D341Med (cell line): ENCODE results near the gene TSFM.

Source experiments
- DNase-seq: peaks from one replicate; pipeline ENCODE4 v3.0.0; 2012; ENCODE audit warnings: low spot score

TSFM gene

GRCh38 chr12:57780284-57780897 is 2.2 kb upstream of the TSFM start:
- no peak for DNase-seq

GRCh38 chr12:57781244-57781643 is 1.3 kb upstream of the TSFM start:
- no peak for DNase-seq

- DNase-seq: no peak
These were observed 786 bp upstream of the TSFM start for GRCh38 chr12:57781801-57782200.

- DNase-seq: no peak
These were observed 362 bp upstream of the TSFM start for GRCh38 chr12:57782243-57782607.

- no peak for DNase-seq
These were observed 847 bp downstream of the TSFM start for GRCh38 chr12:57783466-57783801.

GRCh38 chr12:57783861-57784260 is 1.3 kb downstream of the TSFM start:
- DNase-seq: no peak

GRCh38 chr12:57793920-57794319 is 11.3 kb downstream of the TSFM start:
- DNase-seq: no peak

GRCh38 chr12:57795354-57795753 is 12.8 kb downstream of the TSFM start:
- DNase-seq: no peak

GRCh38 chr12:57796996-57797395 is 14.4 kb downstream of the TSFM start:
- no peak for DNase-seq

- no peak for DNase-seq
These were observed 15.3 kb downstream of the TSFM start for GRCh38 chr12:57797933-57798332.

- no peak for DNase-seq
These were observed 18.4 kb downstream of the TSFM start for GRCh38 chr12:57800965-57801364.

- DNase-seq: no peak
These were observed 20.0 kb downstream of the TSFM start for GRCh38 chr12:57802607-57803006.

GRCh38 chr12:57803319-57803893 is 20.8 kb downstream of the TSFM start:
- DNase-seq: peak; percentile 83

- no peak for DNase-seq
These were observed 24.1 kb downstream of the TSFM start for GRCh38 chr12:57806677-57807076.

GRCh38 chr12:57807285-57807684 is 24.7 kb downstream of the TSFM start:
- DNase-seq: no peak

- no peak for DNase-seq
These were observed 25.8 kb downstream of the TSFM start for GRCh38 chr12:57808351-57808750.

- DNase-seq: no peak
These were observed 26.8 kb downstream of the TSFM start for GRCh38 chr12:57809425-57809824.

GRCh38 chr12:57810450-57810849 is 27.9 kb downstream of the TSFM start:
- DNase-seq: no peak

GRCh38 chr12:57811028-57811755 is 28.6 kb downstream of the TSFM start:
- DNase-seq: no peak

GRCh38 chr12:57813111-57813970 is 30.8 kb downstream of the TSFM start:
- no peak for DNase-seq

GRCh38 chr12:57813971-57814772 is 31.6 kb downstream of the TSFM start:
- DNase-seq: no peak
